ENCODE measurements around the gene FAM13A. TPM values are rescaled to one million over a fixed set of nuclear protein-coding genes. Genes with fewer than 3 reads are reported as not detected.
"Not testable (repeated sequence)": the region's sequence is repeated elsewhere in the genome, so short reads cannot be mapped to it uniquely, and the experiment has no call there.

Gene FAM13A
- polyA plus RNA-seq, 1 donor, result 33.5 TPM

DNA sequence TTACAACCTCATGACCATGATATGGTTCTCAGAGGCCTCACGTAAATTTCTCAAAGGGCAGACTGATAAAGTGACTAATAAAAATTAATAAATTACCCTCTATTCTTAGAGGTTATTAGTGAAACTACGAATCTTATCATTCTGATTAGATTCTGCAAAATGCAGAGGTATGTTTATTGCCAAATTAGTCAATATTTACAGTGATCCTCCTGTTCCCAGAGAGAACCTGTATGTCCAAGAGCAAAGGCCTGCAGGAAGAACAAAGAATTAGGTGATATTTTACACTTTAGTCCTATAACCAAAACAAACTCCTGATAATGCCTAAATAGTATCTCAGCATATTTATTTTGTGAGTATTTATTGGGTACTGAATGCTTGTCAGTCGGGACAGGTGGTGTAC, 58.1 kb downstream of the FAM13A start:
- DNase-seq, result no peak

DNA sequence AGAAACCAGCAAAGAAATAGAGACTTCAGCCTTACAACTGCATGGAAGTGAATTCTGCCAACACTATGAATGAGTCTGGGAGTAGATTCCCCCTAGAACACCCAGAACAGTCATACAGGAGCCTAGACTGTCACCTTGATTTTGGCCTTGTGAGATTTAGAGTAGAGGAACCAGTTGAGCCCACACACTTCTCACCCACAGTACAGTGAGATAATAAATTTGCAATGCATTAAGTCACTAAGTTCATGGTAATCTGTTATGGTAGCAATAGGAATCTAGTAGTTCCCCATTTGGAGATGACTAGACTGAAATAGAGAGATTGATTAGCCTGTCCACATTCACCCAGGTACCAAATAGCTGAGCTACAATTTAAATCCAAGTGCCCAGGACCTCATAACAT, 59.0 kb downstream of the FAM13A start:
- DNase-seq, result no peak

DNA sequence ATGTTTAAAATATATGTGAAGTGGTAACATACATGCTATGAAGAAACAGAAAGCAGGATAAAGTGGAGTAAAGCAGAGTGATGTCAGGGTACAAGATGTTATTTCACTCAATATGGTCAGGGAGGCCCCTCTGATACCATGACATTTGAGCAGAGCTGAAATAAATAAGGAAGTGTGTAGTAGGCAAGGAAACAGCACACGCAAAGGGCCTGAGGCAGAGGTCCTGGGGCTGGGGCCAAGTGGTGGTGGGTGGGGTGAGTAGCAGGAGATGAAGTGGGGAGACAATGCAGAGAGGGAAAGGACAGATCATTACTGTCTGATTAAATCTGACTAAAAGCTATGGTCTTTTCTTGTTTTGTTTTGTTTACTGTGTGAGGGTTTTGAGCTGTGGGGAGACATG, 61.1 kb downstream of the FAM13A start:
- no peak for DNase-seq

GRCh38 chr4:88995257-88995656, 61.7 kb downstream of the FAM13A start:
- DNase-seq, result not testable (repeated sequence)

DNA sequence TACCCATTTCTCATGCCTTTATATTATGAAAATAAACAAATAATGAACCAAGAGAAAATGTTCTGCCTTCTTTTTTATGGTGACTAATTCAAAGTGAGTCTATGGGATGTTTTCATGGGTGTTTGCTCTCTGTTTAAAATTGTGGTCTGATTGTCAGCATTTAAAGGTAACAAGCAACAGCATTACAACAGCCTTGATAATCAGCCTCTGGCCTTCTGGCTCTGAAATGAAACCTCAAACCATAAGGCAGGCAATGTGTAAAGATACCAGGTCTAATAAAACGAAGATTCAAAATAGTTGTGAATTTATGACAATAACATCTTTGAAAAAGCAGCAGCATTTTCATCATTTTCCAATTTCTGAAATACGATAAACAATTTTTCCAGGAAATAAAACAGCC, 63.7 kb downstream of the FAM13A start:
- DNase-seq, result no peak

GRCh38 chr4:88991746-88992145, 65.2 kb downstream of the FAM13A start:
- DNase-seq, result no peak

DNA sequence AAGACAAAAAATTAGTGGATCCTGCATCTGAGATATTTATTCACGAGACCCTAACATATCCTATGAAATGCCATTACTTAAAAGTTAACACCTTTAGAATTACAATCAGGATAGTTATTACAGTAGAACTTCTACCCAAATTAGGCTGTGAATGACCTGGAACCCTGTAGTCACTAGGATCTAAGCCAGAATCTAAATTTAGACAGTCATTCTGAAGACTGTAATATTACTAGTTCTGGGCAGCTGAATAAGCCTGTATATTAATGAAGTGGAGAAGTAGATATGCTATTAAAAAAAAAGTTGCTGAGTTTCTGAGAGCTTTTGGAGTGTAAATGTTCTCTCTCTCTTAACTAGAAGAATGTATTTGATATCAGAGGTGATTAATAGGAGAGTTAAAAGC, 67.0 kb downstream of the FAM13A start:
- DNase-seq, result no peak

DNA sequence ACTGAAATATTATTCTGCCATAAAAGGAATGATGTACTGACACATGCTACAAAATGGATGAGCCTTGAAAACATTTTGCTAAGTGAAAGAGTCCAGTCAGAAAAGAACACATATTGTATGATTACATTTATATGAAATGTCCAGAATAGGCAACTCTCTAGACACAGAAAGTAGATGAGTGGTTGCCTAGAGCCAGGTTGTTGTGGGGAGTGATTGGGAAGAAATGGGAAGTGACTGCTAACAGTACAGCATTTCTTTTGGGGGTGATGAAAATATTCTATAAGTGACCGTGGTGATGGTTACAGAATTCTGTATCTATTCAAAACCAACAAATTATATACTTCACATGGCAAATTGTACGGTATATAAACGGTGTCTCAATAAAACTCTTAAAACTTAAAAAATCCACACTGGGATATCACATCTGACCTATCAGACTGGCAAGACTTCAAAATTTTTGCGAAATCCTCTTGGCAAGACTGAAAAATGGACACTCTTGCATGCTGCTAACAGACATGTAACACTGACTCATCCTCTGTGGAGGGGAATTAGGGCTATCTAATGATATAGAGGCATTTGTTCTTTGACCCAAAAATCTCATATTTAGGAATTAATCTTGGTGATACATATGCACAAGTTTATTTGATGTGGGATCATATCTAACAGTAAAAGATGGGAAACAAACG, 71.8 kb downstream of the FAM13A start:
- no peak for DNase-seq

DNA sequence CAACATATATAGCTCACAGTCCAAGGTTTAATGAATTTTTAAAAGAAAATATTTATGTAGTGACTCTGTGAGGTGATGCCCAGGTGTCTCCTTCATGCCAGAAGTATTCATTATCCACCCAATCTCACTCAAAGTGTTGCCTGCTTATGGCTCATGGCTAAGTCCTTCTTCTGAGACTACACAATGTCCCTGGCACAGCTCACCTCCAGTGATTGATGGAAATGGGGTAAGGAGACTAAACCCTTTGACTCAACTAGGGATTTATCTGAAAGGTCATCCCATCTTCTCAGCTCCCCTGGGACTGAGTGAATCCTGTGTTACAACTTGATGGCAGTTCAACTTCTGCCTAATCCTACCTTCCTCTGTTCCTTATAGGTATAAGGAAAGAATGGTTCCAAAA, 74.2 kb downstream of the FAM13A start:
- DNase-seq, result no peak

GRCh38 chr4:88981993-88982392, 75.0 kb downstream of the FAM13A start:
- DNase-seq, result no peak

DNA sequence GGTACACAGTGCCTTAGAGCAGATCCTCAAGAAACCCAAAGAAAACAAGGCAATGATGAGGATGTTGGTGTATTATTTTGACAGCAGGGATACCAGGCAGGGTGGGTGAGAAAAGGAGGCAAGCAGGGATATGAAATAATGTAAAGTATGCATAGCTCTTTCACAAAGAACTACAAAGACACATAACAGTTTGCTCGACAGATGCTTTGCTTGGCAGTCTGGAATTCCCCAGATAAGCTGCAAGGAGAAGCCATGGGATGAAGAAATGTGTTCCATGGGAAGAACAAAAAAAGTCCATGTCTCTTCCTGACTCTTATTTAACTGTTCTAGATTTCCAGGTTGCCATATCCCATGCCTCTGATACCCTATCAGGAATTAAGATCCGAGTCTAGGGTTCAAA, 75.4 kb downstream of the FAM13A start:
- no peak for DNase-seq

GRCh38 chr4:88979276-88979675, 77.7 kb downstream of the FAM13A start:
- DNase-seq, result no peak

DNA sequence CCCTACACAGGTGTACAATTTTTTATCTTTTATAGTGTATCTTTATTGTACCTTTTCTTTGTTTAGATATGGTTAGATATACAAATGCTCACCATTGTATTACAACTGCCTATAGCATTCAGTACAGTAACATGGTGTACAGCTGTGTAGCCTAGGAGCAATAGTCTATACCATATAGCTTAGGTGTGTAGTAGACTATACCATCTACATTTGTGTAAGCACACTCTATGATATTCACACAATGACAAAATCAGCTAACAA, 80.3 kb downstream of the FAM13A start:
- no peak for DNase-seq

DNA sequence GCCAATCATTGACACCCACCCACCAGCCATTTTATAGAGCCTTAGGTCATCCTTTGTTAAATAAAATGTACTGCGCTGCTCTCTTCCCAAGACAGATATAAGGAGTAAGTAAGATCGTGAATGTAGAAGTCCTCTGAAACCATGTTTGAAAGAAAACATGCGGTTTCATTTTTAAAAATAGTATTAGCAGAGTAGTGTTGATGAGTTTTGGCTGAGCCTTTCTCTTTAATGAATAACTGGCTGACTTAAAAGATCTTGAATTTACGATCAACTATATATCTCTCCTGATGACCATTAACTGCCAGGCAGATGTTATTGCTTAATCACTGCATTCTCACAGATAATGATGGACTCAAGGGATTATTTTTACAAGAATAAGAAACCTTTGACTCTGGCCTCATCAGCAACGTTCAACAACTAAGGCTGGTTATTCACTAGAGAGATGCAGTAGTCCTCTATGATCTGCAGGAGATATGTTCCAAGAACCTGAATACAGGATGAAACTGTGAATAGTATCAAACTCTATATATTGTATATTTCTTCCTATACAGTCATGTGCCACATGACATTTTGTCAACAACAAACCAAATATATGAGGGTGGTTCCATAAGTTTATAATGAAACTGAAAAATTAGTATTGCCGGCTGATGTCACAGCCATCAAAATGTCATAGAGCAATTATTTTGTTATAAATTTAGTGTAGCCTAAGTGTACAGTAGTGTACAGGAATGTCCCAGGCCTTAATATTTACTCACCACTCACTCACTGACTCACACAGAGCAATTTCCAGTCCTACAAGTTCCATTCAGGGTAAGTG, 80.8 kb downstream of the FAM13A start:
- no peak for DNase-seq

GRCh38 chr4:88971536-88971935, 85.4 kb downstream of the FAM13A start:
- DNase-seq, result no peak

- no peak for DNase-seq
These were observed 87.2 kb downstream of the FAM13A start for GRCh38 chr4:88969746-88970145.

GRCh38 chr4:88969271-88969670, 87.7 kb downstream of the FAM13A start:
- DNase-seq, result no peak

GRCh38 chr4:88967883-88968331, 89.1 kb downstream of the FAM13A start:
- no peak for DNase-seq

DNA sequence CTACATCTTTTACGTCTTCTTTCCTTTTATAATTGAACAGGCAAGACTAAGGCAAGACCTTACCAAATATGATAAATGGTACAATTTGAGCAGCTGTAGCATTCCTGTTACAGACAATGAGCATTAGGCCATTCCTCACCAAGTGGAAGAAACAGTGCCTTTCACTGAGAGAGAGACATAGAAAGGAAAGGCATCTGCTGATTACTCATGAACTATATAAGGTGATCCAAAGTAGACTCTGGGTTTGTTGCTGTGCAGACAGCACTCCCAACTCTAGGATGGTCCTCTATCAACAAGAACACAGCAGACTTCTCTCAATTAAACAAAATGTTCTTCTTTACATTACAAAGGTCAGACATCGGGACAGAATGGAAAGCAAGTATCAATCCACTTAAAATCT, 91.9 kb downstream of the FAM13A start:
- DNase-seq, result no peak

- no peak for DNase-seq
These were observed 92.5 kb downstream of the FAM13A start for GRCh38 chr4:88964450-88964849.

DNA sequence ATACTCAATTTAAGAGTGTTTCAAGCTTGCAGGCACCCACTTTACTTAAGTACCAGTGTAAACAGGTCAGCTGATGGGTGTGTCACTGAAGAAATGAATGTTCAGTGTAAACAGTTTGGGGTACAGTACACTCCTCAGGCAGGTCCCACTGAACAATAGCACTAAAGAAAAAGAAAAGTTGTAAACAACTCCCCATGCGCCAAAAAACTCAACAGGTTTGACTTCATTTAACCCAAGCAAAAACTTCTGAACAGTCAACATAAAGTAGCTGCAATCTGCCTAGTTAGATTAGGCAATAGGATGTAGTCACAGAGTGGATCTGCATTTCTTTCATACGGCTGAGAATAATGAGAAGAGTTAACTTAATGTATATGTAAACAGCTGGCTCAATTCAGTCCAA, 93.2 kb downstream of the FAM13A start:
- no peak for DNase-seq

DNA sequence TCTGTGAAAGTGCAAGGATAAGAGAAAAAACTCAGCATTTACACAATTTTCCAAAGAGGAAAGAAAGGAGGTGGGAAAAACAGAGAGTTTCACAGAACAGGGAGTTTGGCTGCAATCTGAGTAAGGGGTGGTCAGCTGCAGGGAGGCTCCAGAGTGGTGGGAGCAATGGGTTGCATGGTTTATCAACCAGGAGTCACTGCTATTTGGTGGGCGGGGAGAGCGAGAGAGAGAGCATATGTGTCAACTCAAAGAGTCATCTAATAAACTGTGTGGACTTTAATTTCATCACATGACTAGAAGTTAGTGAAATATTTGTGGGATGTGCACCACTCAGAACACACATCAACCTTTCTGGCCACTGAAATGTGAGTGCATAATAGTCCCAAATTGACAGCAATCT, 94.6 kb downstream of the FAM13A start:
- DNase-seq, result no peak

- DNase-seq, result no peak
These were observed 96.4 kb downstream of the FAM13A start for GRCh38 chr4:88960576-88960975.

DNA sequence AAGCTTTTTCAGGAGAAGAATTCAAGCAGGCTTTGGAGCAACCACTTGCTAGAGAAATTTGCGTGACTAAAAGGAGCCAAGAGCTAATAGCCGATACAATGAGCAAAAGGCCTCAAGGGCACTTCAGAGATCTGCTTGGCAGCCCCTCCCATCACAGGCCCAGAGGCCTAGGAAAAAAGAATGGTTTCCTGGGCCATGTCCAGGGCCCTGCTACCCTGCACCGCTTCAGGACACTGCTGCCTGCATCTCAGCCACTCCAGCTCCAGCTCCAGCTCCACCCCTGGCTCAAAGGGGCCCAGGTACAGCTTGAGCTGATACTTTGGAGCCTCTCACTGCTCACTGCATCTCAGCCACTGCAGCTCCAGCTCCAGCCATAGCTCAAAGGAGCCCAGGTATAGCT, 98.9 kb downstream of the FAM13A start:
- DNase-seq, result no peak

- DNase-seq, result no peak
These were observed 99.4 kb downstream of the FAM13A start for GRCh38 chr4:88957570-88957969.

All from hindlimb muscle (tissue), 1 donor.